Mesendoderm (in vitro differentiated cells): ENCODE results near the gene RECQL.
"Not testable (repeated sequence)": the region's sequence is repeated elsewhere in the genome, so short reads cannot be mapped to it uniquely, and the experiment has no call there.

ENCODE experiments used
- DNase-seq: peaks from one replicate; pipeline ENCODE4 v3.0.0; 2013
- H2AK5ac ChIP-seq: 2 replicates; pipeline ENCODE4 v1.6.1; 2013; ENCODE audit warnings: low read length, inconsistent platforms
- H2BK120ac ChIP-seq: 2 replicates; pipeline ENCODE4 v1.6.1; 2013; ENCODE audit warnings: low read depth, mild to moderate bottlenecking, low read length, moderate library complexity, mixed read lengths
- H2BK15ac ChIP-seq: replicated peaks from 2 replicates; pipeline ENCODE4 v1.6.1; 2013; ENCODE audit warnings: low read depth, mild to moderate bottlenecking, moderate library complexity
- H2BK5ac ChIP-seq: 2 replicates; pipeline ENCODE4 v1.6.1; 2013; ENCODE audit warnings: low read length, inconsistent platforms
- H3K18ac ChIP-seq: 2 replicates; pipeline ENCODE4 v1.6.1; 2013; ENCODE audit warnings: mild to moderate bottlenecking, low read length, mixed read lengths
- H3K23ac ChIP-seq: one replicate; pipeline ENCODE4 v1.6.1; 2013; ENCODE audit warnings: low read length
- H3K27ac ChIP-seq: 2 replicates; pipeline ENCODE4 v1.5.1; 2013; ENCODE audit warnings: low read depth, mild to moderate bottlenecking, inconsistent platforms, low read length, moderate library complexity
- H3K27me3 ChIP-seq: 2 replicates; pipeline ENCODE4 v1.6.1; 2013; ENCODE audit warnings: low read length, control low read depth, mild to moderate bottlenecking, inconsistent platforms; ENCODE audit not compliant: insufficient read depth, poor library complexity
- H3K36me3 ChIP-seq: 2 replicates; pipeline ENCODE4 v1.6.1; 2013; ENCODE audit warnings: low read length, inconsistent platforms; ENCODE audit not compliant: control insufficient read depth, insufficient read depth
- H3K4ac ChIP-seq: one replicate; pipeline ENCODE4 v1.6.1; 2013; ENCODE audit warnings: low read depth, mild to moderate bottlenecking, low read length, moderate library complexity
- H3K4me1 ChIP-seq: 2 replicates; pipeline ENCODE4 v1.6.1; 2013; ENCODE audit warnings: low read depth, low read length, inconsistent platforms; ENCODE audit not compliant: control insufficient read depth
- H3K4me2 ChIP-seq: 2 replicates; pipeline ENCODE4 v1.6.1; 2013; ENCODE audit warnings: low read length
- H3K4me3 ChIP-seq: 2 replicates; pipeline ENCODE4 v1.5.1; 2013; ENCODE audit warnings: mild to moderate bottlenecking, low read length
- H3K56ac ChIP-seq: one replicate; pipeline ENCODE4 v1.6.1; 2013; ENCODE audit warnings: low read length
- H3K79me1 ChIP-seq: 2 replicates; pipeline ENCODE4 v1.6.1; 2013; ENCODE audit warnings: low read length, inconsistent platforms
- H3K79me2 ChIP-seq: 2 replicates; pipeline ENCODE4 v1.6.1; 2013; ENCODE audit warnings: mild to moderate bottlenecking, low read length; ENCODE audit not compliant: control insufficient read depth, insufficient read depth
- H3K9ac ChIP-seq: 2 replicates; pipeline ENCODE4 v1.6.1; 2013; ENCODE audit warnings: low read length, inconsistent platforms
- H4K5ac ChIP-seq: one replicate; pipeline ENCODE4 v1.6.1; 2013; ENCODE audit warnings: low read length
- H4K8ac ChIP-seq: one replicate; pipeline ENCODE4 v1.6.1; 2013; ENCODE audit warnings: low read depth, mild to moderate bottlenecking, control low read depth, low read length, moderate library complexity
- WGBS: extraction: QIAGEN DNeasy Blood & Tissue Kit; methylation state at CpG from one replicate; pipeline ENCODE4 v1.1.7; 2013; ENCODE audit warnings: low lambda C conversion rate, missing lambda C conversion rate; ENCODE audit not compliant: insufficient coverage; ENCODE audit errors: extremely low coverage; 5-methylcytosine and 5-hydroxymethylcytosine counted together

Gene RECQL

DNA sequence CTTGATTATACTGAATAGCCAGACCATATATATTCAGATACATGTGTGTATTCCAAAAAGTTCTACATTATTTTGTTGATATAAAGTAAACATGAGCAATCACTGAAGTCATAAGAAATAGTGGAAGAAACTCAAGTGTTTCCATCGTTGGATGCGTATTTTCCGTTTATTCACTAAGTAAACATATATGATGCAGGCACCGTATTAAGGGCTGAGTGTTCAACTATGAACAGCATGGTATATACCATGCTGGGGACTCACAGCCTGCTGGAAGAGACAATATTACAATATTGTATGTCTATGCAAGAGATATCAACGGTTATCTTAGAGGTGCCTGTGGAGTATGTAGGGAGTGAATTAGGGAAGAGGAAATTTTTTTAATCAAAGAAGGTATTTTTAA lies 62.8 kb downstream of the RECQL start:
- no CpG with 5 or more reads among the region's 5 CpGs for WGBS
- Histone ChIP-seq H3K23ac (no peak overlapping the region), H2AK5ac (no peak overlapping the region), H3K4me2 (no peak overlapping the region), H2BK15ac (no peak overlapping the region), H3K9ac (no peak overlapping the region), H3K4ac (no peak overlapping the region), H3K18ac (no peak overlapping the region), H3K56ac (no peak overlapping the region), H3K27ac (no peak overlapping the region), H3K27me3 (no peaks in the 10 kb centered on the region), H3K79me2 (no peaks in the 10 kb centered on the region), H3K4me3 (no peak overlapping the region), H3K36me3 (no peaks in the 10 kb centered on the region), H2BK120ac (no peak overlapping the region), H3K79me1 (peaks cover 2% of the 10 kb centered on the region), H3K4me1 (no peaks in the 10 kb centered on the region), H4K5ac (no peak overlapping the region), H4K8ac (no peak overlapping the region), H2BK5ac (no peak overlapping the region)
- DNase-seq: no peak

DNA sequence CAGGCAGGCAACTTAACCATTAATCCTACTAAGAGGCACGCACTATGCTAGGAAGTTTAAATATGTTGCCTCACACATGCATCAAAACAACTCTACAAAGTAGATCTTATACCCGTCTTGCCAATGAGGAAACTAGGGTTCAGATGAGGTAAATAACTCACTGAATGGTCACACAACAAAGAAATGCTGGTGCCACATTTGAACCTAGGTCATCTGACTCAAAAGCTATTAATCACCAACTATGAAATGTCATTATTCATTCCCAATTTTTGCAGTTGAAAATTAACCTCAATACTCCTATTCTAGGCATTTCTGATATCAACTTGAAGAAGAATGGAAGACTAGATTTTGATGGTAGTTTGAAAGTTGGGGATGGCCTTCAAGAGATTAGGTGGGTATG lies 66.7 kb downstream of the RECQL start:
- H3K18ac ChIP-seq: no peak overlapping the region
- H3K79me2 ChIP-seq: no peaks in the 10 kb centered on the region
- no peak overlapping the region for H3K9ac ChIP-seq
- no peak overlapping the region for H3K27ac ChIP-seq
- no peak overlapping the region for H3K4me2 ChIP-seq
- H3K36me3 ChIP-seq: no peaks in the 10 kb centered on the region
- H3K4me3 ChIP-seq: no peak overlapping the region
- no peak overlapping the region for H2BK120ac ChIP-seq
- H4K8ac ChIP-seq: no peak overlapping the region
- peak overlapping the region; percentile 36 for H3K4ac ChIP-seq
- H2AK5ac ChIP-seq: no peak overlapping the region
- no peak overlapping the region for H3K23ac ChIP-seq
- no peak overlapping the region for H2BK5ac ChIP-seq
- H4K5ac ChIP-seq: no peak overlapping the region
- no peaks in the 10 kb centered on the region for H3K27me3 ChIP-seq
- H3K56ac ChIP-seq: no peak overlapping the region
- no peaks in the 10 kb centered on the region for H3K4me1 ChIP-seq
- H2BK15ac ChIP-seq: no peak overlapping the region
- no peak for DNase-seq
- H3K79me1 ChIP-seq: no peaks in the 10 kb centered on the region
- no CpG with 5 or more reads among the region's 2 CpGs for WGBS

DNA sequence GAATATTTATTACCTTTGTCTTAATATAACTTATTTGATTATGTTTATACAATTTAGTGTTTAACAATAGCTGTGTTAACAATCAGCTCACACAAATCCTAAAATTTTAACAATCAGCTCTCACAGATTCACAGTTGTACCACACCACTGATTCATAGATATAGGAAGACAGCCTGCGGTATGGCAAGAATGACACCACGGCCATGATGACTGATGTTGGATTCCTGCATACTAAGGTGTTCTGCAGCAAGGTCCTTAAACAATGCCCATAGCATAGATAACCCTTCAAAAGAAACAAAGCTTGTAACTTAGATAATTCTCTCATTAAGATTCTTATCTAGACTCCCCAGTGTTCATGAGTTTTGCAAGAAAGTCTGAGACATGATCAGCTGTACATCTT lies 67.9 kb downstream of the RECQL start:
- no peak overlapping the region for H3K56ac ChIP-seq
- no CpG with 5 or more reads among the region's 2 CpGs for WGBS

DNA sequence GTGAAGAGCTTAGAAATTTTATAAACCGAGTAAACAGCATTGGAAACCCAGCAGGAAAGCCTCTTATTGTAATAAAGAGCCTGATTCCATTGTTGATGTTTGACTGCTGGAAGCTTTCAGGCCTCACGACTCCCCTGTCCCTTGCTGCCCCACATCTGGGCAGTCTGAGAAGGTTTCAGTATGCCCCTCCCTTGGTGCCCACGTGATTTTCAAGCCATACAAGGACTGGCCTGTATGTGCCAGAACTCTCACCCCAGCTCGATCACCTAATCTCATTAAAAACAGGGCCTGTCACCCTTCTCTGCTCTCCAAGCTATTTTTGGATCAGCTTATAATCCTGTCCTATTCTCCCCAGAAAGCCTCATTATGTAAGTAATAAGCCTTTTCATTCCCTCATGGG lies 71.4 kb downstream of the RECQL start:
- no peaks in the 10 kb centered on the region for H3K27me3 ChIP-seq
- no peak overlapping the region for H3K4me3 ChIP-seq
- no peak overlapping the region for H3K23ac ChIP-seq
- DNase-seq: peak; percentile 38
- H3K36me3 ChIP-seq: no peaks in the 10 kb centered on the region
- no peak overlapping the region for H3K4me2 ChIP-seq
- no peak overlapping the region for H2BK5ac ChIP-seq
- no peak overlapping the region for H2AK5ac ChIP-seq
- WGBS: no CpG with 5 or more reads among the region's 4 CpGs
- no peaks in the 10 kb centered on the region for H3K79me1 ChIP-seq
- H2BK120ac ChIP-seq: no peak overlapping the region
- no peak overlapping the region for H3K9ac ChIP-seq
- no peak overlapping the region for H4K8ac ChIP-seq
- H3K4ac ChIP-seq: no peak overlapping the region
- no peak overlapping the region for H2BK15ac ChIP-seq
- no peaks in the 10 kb centered on the region for H3K4me1 ChIP-seq
- H3K56ac ChIP-seq: no peak overlapping the region
- no peak overlapping the region for H3K27ac ChIP-seq
- H3K18ac ChIP-seq: no peak overlapping the region
- no peaks in the 10 kb centered on the region for H3K79me2 ChIP-seq
- no peak overlapping the region for H4K5ac ChIP-seq

More for the DNA sequence above, 67.9 kb downstream of the RECQL start:
- no peak overlapping the region for H2BK15ac ChIP-seq
- H4K5ac ChIP-seq: no peak overlapping the region
- no peak overlapping the region for H2AK5ac ChIP-seq
- no peaks in the 10 kb centered on the region for H3K4me1 ChIP-seq
- no peaks in the 10 kb centered on the region for H3K27me3 ChIP-seq
- H3K4me2 ChIP-seq: no peak overlapping the region
- H3K27ac ChIP-seq: no peak overlapping the region
- H3K9ac ChIP-seq: no peak overlapping the region
- no peak overlapping the region for H2BK120ac ChIP-seq
- no peak overlapping the region for H3K4ac ChIP-seq
- no peaks in the 10 kb centered on the region for H3K36me3 ChIP-seq
- no peak overlapping the region for H4K8ac ChIP-seq
- DNase-seq: peak; percentile 91
- no peaks in the 10 kb centered on the region for H3K79me2 ChIP-seq
- H3K23ac ChIP-seq: no peak overlapping the region
- H3K4me3 ChIP-seq: no peak overlapping the region
- H3K79me1 ChIP-seq: no peaks in the 10 kb centered on the region
- H2BK5ac ChIP-seq: no peak overlapping the region
- no peak overlapping the region for H3K18ac ChIP-seq

DNA sequence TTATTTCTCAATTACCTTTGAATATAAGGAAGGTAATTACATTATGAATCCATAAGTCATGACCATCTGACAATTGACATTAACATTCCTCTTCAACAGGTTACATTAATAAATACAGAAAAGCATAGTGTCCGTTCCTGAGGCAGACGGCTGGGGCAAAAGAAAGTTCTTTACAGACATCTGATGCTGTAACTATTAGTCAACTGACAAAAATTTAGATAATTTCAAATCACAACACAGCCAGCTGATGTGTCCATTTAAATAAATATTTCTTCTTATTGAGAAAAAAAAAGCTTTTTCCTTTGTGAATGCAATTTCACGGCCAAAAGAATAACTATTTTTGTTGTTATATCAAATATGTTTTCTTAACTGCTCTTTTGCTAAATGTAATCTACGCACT lies 73.2 kb downstream of the RECQL start:
- WGBS: no CpG with 5 or more reads among the region's 4 CpGs

DNA sequence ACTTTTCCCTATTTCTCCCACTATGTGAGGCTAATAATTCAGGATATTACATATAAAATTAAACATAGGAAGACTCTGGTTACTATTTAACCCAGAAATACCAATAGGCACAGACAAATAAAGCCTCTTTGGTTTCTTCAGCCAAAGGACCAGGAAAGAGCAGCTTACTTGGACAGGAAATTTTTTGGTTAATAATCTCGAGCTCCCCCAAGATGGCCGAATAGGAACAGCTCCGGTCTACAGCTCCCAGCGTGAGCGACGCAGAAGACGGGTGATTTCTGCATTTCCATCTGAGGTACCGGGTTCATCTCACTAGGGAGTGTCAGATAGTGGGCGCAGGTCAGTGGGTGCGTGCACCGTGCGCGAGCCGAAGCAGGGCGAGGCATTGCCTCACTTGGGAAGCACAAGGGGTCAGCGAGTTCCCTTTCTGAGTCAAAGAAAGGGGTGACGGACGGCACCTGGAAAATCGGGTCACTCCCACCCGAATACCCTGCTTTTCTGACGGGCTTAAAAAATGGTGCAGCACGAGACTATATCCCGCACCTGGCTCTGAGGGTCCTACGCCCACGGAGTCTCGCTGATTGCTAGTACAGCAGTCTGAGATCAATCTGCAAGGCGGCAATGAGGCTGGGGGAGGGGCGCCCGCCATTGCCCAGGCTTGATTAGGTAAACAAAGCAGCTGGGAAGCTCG lies 82.3 kb downstream of the RECQL start:
- H3K4me2 ChIP-seq, H3K4me3 ChIP-seq, DNase-seq, H3K9ac ChIP-seq, H3K79me1 ChIP-seq, H3K4ac ChIP-seq, H3K27me3 ChIP-seq, H2BK5ac ChIP-seq, H3K56ac ChIP-seq, H3K4me1 ChIP-seq, H3K79me2 ChIP-seq, H3K18ac ChIP-seq, H2AK5ac ChIP-seq, H2BK15ac ChIP-seq, H3K23ac ChIP-seq, H2BK120ac ChIP-seq, H3K27ac ChIP-seq, H3K36me3 ChIP-seq, H4K5ac ChIP-seq, H4K8ac ChIP-seq: not testable (repeated sequence)
- no CpG with 5 or more reads among the region's 30 CpGs for WGBS

More for the DNA sequence above, 73.2 kb downstream of the RECQL start:
- H4K8ac ChIP-seq: no peak overlapping the region
- H3K4me3 ChIP-seq: no peak overlapping the region
- no peak overlapping the region for H3K4me2 ChIP-seq
- no peaks in the 10 kb centered on the region for H3K36me3 ChIP-seq
- no peak overlapping the region for H2BK15ac ChIP-seq
- no peaks in the 10 kb centered on the region for H3K79me2 ChIP-seq
- H3K23ac ChIP-seq: no peak overlapping the region
- no peaks in the 10 kb centered on the region for H3K4me1 ChIP-seq
- no peak for DNase-seq
- no peak overlapping the region for H3K27ac ChIP-seq
- H2AK5ac ChIP-seq: no peak overlapping the region
- no peak overlapping the region for H3K4ac ChIP-seq
- no peak overlapping the region for H3K18ac ChIP-seq
- H4K5ac ChIP-seq: no peak overlapping the region
- H3K27me3 ChIP-seq: no peaks in the 10 kb centered on the region
- no peak overlapping the region for H3K9ac ChIP-seq
- no peak overlapping the region for H3K56ac ChIP-seq
- H3K79me1 ChIP-seq: no peaks in the 10 kb centered on the region
- no peak overlapping the region for H2BK120ac ChIP-seq
- H2BK5ac ChIP-seq: no peak overlapping the region
